T-helper 22 cell (primary cell): ENCODE results near the gene FSCB.
"Not testable (repeated sequence)": the region's sequence is repeated elsewhere in the genome, so short reads cannot be mapped to it uniquely, and the experiment has no call there.

Experiments
- DNase-seq: peaks from one replicate; pipeline ENCODE4 v3.0.0-alpha.2; 2020; ENCODE audit warnings: low read depth

The FSCB gene

GRCh38 chr14:44507183-44507582 lies at the start of gene FSCB:
FSCB (minus strand) TSS chr14:44507283; CDS start chr14:44506987, 296 bp downstream.
- no peak for DNase-seq

GRCh38 chr14:44531658-44532057 lies 24.6 kb upstream of the FSCB start:
- no peak for DNase-seq

- no peak for DNase-seq
These were observed 23.4 kb upstream of the FSCB start for GRCh38 chr14:44530475-44530874.

GRCh38 chr14:44529026-44529425 lies 21.9 kb upstream of the FSCB start:
- DNase-seq, result no peak

GRCh38 chr14:44528180-44528579 lies 21.1 kb upstream of the FSCB start:
- DNase-seq, result no peak

GRCh38 chr14:44525237-44525636 lies 18.2 kb upstream of the FSCB start:
- DNase-seq, result no peak

- DNase-seq, result not testable (repeated sequence)
These were observed 8.6 kb upstream of the FSCB start for GRCh38 chr14:44515668-44516067.

- DNase-seq, result no peak
These were observed 1.8 kb upstream of the FSCB start for GRCh38 chr14:44508834-44509233.

GRCh38 chr14:44505588-44505987 lies 1.5 kb downstream of the FSCB start:
- DNase-seq, result no peak

- DNase-seq, result no peak
These were observed 9.9 kb downstream of the FSCB start for GRCh38 chr14:44497148-44497547.

GRCh38 chr14:44494137-44494536 lies 12.9 kb downstream of the FSCB start:
- no peak for DNase-seq

GRCh38 chr14:44490966-44491365 lies 16.1 kb downstream of the FSCB start:
- no peak for DNase-seq

GRCh38 chr14:44477953-44478352 lies 29.1 kb downstream of the FSCB start:
- DNase-seq, result no peak

GRCh38 chr14:44468771-44469170 lies 38.3 kb downstream of the FSCB start:
- DNase-seq, result no peak

GRCh38 chr14:44463356-44464004 lies 43.6 kb downstream of the FSCB start:
- DNase-seq, result no peak

- no peak for DNase-seq
These were observed 44.7 kb downstream of the FSCB start for GRCh38 chr14:44462381-44462780.

- no peak for DNase-seq
These were observed 45.3 kb downstream of the FSCB start for GRCh38 chr14:44461811-44462210.
